Suprapubic skin (tissue), 4 donors: ENCODE measurements around the gene ABTB1.

Experiments
- CTCF ChIP-seq, 2 donors: fragments of 200-600 bp in 1 of 2; fragments of 450-650 bp in 1 of 2; sonication (generic) in 1 of 2; IDR thresholded peaks; one replicate each; pipeline ENCODE4 v1.5.1; 2016 to 2019; ENCODE audit warnings: antibody characterized with exemption in 2 of 2, mild to moderate bottlenecking in 1 of 2, moderate library complexity in 1 of 2
- EP300 ChIP-seq: sonication (generic); formaldehyde crosslinking; IDR thresholded peaks from one replicate; pipeline ENCODE4 v1.6.1; 2017; ENCODE audit warnings: antibody characterized with exemption
- POLR2A ChIP-seq, 2 donors: fragments of 450-650 bp; IDR thresholded peaks; one replicate each; pipeline ENCODE4 v1.6.1; 2017; ENCODE audit warnings: antibody characterized with exemption in 2 of 2, mild to moderate bottlenecking in 2 of 2, moderate library complexity in 2 of 2
- POLR2AphosphoS5 ChIP-seq, 3 donors: sonication (generic); formaldehyde crosslinking; IDR thresholded peaks; one replicate each; pipeline ENCODE4 v1.6.1; 2017; ENCODE audit warnings: antibody characterized with exemption in 3 of 3

GRCh38 chr3:127693336-127693843 is 20.6 kb downstream of the ABTB1 start:
- no peak for TF ChIP-seq CTCF (IDR thresholded peaks at IDR 0.05)
- TF ChIP-seq POLR2A (IDR thresholded peaks at IDR 0.05): no peak
- TF ChIP-seq POLR2AphosphoS5 (IDR thresholded peaks at IDR 0.05): no peak
- no peak for TF ChIP-seq EP300
